CD4-positive, alpha-beta T cell (primary cell): Measurements from ENCODE around the gene ARHGAP31. TPM values are rescaled to one million over a fixed set of nuclear protein-coding genes. Genes with fewer than 3 reads are reported as not detected.
A peak's percentile ranks its signal among the peaks of the same experiment; 100 is the strongest.

Experiments
- ATAC-seq: fragments of 200-7000 bp; cut with Tn5 transposase; one replicate; pipeline ENCODE4 v1.10.0; 2022; ENCODE audit warnings: mild to moderate bottlenecking; ENCODE audit not compliant: poor library complexity
- CTCF ChIA-PET: fragments of 350-600 bp; sonication (Branson Sonifier 250); formaldehyde crosslinking; loops from one replicate; lab custom pipeline; 2021; ENCODE audit warnings: antibody characterized with exemption, inconsistent platforms; lab: Charles Lee
- POLR2A ChIA-PET: fragments of 350-600 bp; sonication (Branson Sonifier 250); formaldehyde crosslinking; loops from one replicate; lab custom pipeline; 2021; ENCODE audit warnings: antibody characterized with exemption, inconsistent platforms; lab: Charles Lee
- DNase-seq, 14 experiments: peaks; one replicate each; pipeline ENCODE4 v3.0.0-alpha.2; 2013 to 2020; ENCODE audit warnings: mixed read lengths in 2 of 14
- H3K27ac ChIP-seq, 2 donors: one replicate each; pipeline versions ENCODE4 v1.5.1 to v1.7.0; 2013; ENCODE audit warnings: low read length in 2 of 2, low read depth in 1 of 2, mild to moderate bottlenecking in 1 of 2
- H3K27me3 ChIP-seq, 2 experiments: 1 replicate in 1 of 2; 2 replicates in 1 of 2; pipeline versions ENCODE4 v1.6.1 to v1.7.0; 2013; ENCODE audit warnings: low read length in 2 of 2, control low read depth in 1 of 2, mild to moderate bottlenecking in 1 of 2, moderate library complexity in 1 of 2; ENCODE audit not compliant: insufficient read depth in 2 of 2, control insufficient read depth in 1 of 2
- H3K36me3 ChIP-seq: one replicate; pipeline ENCODE4 v1.6.1; 2013; ENCODE audit warnings: low read length, control low read depth; ENCODE audit not compliant: insufficient read depth
- H3K4me1 ChIP-seq: one replicate; pipeline ENCODE4 v1.6.1; 2013; ENCODE audit warnings: low read length, control low read depth; ENCODE audit not compliant: insufficient read depth
- H3K4me3 ChIP-seq: one replicate; pipeline ENCODE4 v1.5.1; 2013; ENCODE audit warnings: mild to moderate bottlenecking, low read length, moderate library complexity
- H3K9me3 ChIP-seq, 2 experiments: 1 replicate in 1 of 2; 2 replicates in 1 of 2; pipeline versions ENCODE4 v1.6.1 to v1.7.0; 2013; ENCODE audit warnings: low read length in 2 of 2, mild to moderate bottlenecking in 2 of 2, control low read depth in 1 of 2, moderate library complexity in 1 of 2; ENCODE audit not compliant: control insufficient read depth in 1 of 2, insufficient read depth in 1 of 2
- H3K27ac Mint-ChIP-seq: one replicate; pipeline ENCODE4 v1.8.0; 2020; ENCODE audit warnings: mixed read lengths
- H3K27me3 Mint-ChIP-seq: one replicate; pipeline ENCODE4 v1.8.0; 2021; ENCODE audit warnings: mixed read lengths
- H3K36me3 Mint-ChIP-seq: one replicate; pipeline ENCODE4 v1.8.0; 2021; ENCODE audit warnings: low read depth, mixed read lengths
- H3K4me1 Mint-ChIP-seq: one replicate; pipeline ENCODE4 v1.8.0; 2021; ENCODE audit warnings: low read depth, mixed read lengths
- H3K4me3 Mint-ChIP-seq: one replicate; pipeline ENCODE4 v1.8.0; 2020; ENCODE audit warnings: mild to moderate bottlenecking, mixed read lengths
- H3K9me3 Mint-ChIP-seq: one replicate; pipeline ENCODE4 v1.8.0; 2020; ENCODE audit warnings: mixed read lengths
- intact Hi-C, 2 experiments: fragments of 100-400 bp; cut with DNase I in 1 of 2; cut with micrococcal nuclease in 1 of 2; formaldehyde crosslinking; loops; one replicate each; pipeline versions ENCODE4 v1.15.1 to v1.9.0; 2023 to 2025; cut with DNase I, micrococcal nuclease
- total RNA-seq, 174 experiments: library from RNA in 2 of 174; stranded (reverse) in 2 of 174; gene quantifications; one replicate each; pipeline ENCODE4 v1.2.3 and lab custom pipeline; 2021 to 2026
- TF ChIP-seq, protein P1 (sequence below): fragments of 200-600 bp; IDR thresholded peaks from one replicate; pipeline ENCODE4 v1.8.0; 2022; ENCODE audit warnings: antibody characterized with exemption, mild to moderate bottlenecking

The ARHGAP31 gene
- total RNA-seq, 2 experiments from 2014 or later = 2.4 to 2.9 TPM

DNA sequence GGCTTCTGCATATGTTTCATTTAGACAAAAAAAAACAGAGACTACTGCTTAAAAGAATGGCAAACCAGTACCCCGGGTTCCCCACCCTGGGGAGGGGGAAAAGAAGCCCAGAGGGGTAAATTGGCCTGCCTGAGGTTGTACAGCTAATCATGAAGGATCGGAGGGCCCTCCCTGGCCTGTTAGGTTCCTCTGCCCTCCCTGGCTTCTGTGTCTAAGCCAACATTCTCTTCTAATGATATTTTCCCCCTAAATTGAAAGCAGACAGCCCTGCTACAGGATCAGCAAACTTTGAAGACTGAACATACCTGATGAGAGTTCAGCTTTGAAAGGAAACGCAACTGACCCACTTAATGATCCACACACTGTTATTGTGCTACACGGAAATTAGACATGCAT, 2.5 kb downstream of the ARHGAP31 start:
- Mint-ChIP-seq H3K27me3 (no peaks in the 10 kb centered on the region), H3K9me3 (no peaks in the 10 kb centered on the region), H3K27ac (peak overlapping the region; percentile 100), H3K4me1 (peaks cover 66% of the 10 kb centered on the region), H3K4me3 (peak overlapping the region; percentile 84), H3K36me3 (peaks cover 22% of the 10 kb centered on the region)
- no peak overlapping the region for H3K4me3 ChIP-seq
- DNase-seq (no peak), ATAC-seq (no peak)
- no peak overlapping the region for H3K27ac ChIP-seq
- intact Hi-C loops = loop anchor here (2.0 to 10.0 kb wide), 3 partner anchors 26 to 788 kb away; partner anchors contain the start of genes POGLUT1 (in 1 of the 2) and TMEM39A (in 1 of the 2)
- H3K27me3 ChIP-seq = no peaks in the 10 kb centered on the region
- ChIA-PET CTCF (interaction anchor here (1.3 to 3.9 kb wide), 3 partner anchors 50 to 56 kb away, joined by 3 to 19 read pairs (median 11); partner anchors contain the start of gene B4GALT4), POLR2A (interaction anchor here (1.0 to 5.3 kb wide), 2 partner anchors 26 to 201 kb away, joined by 3 to 68 read pairs; partner anchors contain the start of gene TIMMDC1)
- H3K36me3 ChIP-seq = no peaks in the 10 kb centered on the region
- H3K4me1 ChIP-seq = peaks cover 64% of the 10 kb centered on the region
- H3K9me3 ChIP-seq = no peaks in the 10 kb centered on the region
- TF ChIP-seq, protein P1, sequence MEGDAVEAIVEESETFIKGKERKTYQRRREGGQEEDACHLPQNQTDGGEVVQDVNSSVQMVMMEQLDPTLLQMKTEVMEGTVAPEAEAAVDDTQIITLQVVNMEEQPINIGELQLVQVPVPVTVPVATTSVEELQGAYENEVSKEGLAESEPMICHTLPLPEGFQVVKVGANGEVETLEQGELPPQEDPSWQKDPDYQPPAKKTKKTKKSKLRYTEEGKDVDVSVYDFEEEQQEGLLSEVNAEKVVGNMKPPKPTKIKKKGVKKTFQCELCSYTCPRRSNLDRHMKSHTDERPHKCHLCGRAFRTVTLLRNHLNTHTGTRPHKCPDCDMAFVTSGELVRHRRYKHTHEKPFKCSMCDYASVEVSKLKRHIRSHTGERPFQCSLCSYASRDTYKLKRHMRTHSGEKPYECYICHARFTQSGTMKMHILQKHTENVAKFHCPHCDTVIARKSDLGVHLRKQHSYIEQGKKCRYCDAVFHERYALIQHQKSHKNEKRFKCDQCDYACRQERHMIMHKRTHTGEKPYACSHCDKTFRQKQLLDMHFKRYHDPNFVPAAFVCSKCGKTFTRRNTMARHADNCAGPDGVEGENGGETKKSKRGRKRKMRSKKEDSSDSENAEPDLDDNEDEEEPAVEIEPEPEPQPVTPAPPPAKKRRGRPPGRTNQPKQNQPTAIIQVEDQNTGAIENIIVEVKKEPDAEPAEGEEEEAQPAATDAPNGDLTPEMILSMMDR = no peak

DNA sequence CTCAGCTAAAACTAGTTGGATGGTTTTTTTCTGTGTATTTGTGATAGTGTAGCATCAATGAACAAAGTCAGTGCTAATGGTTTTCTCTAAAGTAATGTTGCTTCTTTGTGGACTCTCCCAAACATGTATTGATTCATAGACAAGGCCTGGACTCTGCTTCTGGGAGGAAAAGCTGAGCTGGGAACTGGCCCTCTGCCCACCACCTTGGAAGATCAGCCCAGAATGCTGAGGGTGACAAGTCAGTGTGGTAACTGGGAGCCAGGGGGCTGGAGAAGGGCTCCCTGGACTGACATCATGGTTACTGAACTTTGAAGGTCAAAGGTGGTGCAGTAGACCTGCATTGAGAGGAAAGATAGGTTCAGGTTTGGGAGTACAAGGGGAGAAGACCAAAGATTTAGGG, 3.0 kb downstream of the ARHGAP31 start:
- Histone ChIP-seq H3K36me3 (no peaks in the 10 kb centered on the region), H3K4me3 (no peak overlapping the region), H3K27ac (no peak overlapping the region), H3K9me3 (no peaks in the 10 kb centered on the region), H3K27me3 (no peaks in the 10 kb centered on the region), H3K4me1 (peaks cover 60% of the 10 kb centered on the region)
- H3K4me1 Mint-ChIP-seq = peaks cover 70% of the 10 kb centered on the region
- no peak for ATAC-seq
- DNase-seq = no peak
- TF ChIP-seq, protein P1 = no peak
- H3K9me3 Mint-ChIP-seq = no peaks in the 10 kb centered on the region
- H3K4me3 Mint-ChIP-seq = peak overlapping the region; percentile 84
- intact Hi-C loops = loop anchor here (2.0 to 10.0 kb wide), 3 partner anchors 26 to 788 kb away; partner anchors contain the start of genes POGLUT1 (in 1 of the 2) and TMEM39A (in 1 of the 2)
- H3K36me3 Mint-ChIP-seq = peaks cover 22% of the 10 kb centered on the region
- POLR2A ChIA-PET = interaction anchor here (0.9 to 5.3 kb wide), 4 partner anchors 25 to 201 kb away, joined by 3 to 68 read pairs (median 3); partner anchors contain the start of gene TIMMDC1
- peak overlapping the region; percentile 100 for H3K27ac Mint-ChIP-seq
- CTCF ChIA-PET = interaction anchor here (0.9 to 3.9 kb wide), 4 partner anchors 11 to 56 kb away, joined by 3 to 19 read pairs (median 7); partner anchors contain the start of gene B4GALT4
- H3K27me3 Mint-ChIP-seq = no peaks in the 10 kb centered on the region

DNA sequence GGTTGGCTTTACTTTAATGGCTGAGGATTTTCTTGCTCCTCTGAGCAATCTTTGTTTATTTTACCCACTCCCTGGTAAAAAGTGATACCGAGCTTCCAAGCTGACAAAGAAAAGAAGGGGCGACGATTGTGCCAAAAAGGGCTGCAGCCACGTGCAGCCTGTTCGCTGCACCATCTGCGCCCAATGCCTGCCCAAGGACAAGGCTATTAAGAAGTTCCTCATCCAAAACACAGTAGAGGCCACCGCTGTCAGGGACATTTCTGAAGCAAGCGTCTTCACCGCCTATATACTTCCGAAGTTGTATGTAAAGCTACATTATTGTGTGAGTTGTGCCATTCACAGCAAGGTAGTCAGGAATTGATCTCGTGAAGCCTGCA, 4.4 kb downstream of the ARHGAP31 start:
- POLR2A ChIA-PET = interaction anchor here (0.5 to 1.1 kb wide), 2 partner anchors 58 to 137 kb away, joined by 3 to 4 read pairs; partner anchors contain the start of gene B4GALT4
- Mint-ChIP-seq H3K27ac (peak overlapping the region; percentile 54), H3K36me3 (peaks cover 13% of the 10 kb centered on the region), H3K9me3 (no peaks in the 10 kb centered on the region), H3K4me1 (peaks cover 57% of the 10 kb centered on the region), H3K4me3 (no peak overlapping the region), H3K27me3 (no peaks in the 10 kb centered on the region)
- no peaks in the 10 kb centered on the region for H3K9me3 ChIP-seq
- intact Hi-C loops = loop anchor here (10.0 kb wide), 2 partner anchors 166 to 786 kb away; partner anchors contain the start of genes POGLUT1 (in 1 of the 2) and TMEM39A (in 1 of the 2)
- ATAC-seq (no peak), DNase-seq (no peak)
- peaks cover 48% of the 10 kb centered on the region for H3K4me1 ChIP-seq
- no peaks in the 10 kb centered on the region for H3K36me3 ChIP-seq
- TF ChIP-seq, protein P1 = no peak
- no peaks in the 10 kb centered on the region for H3K27me3 ChIP-seq
- no peak overlapping the region for H3K27ac ChIP-seq
- CTCF ChIA-PET = interaction anchor here (3.1 kb wide), 1 partner anchor 54 kb away, joined by 11 read pairs; no protein-coding TSS in a partner anchor
- no peak overlapping the region for H3K4me3 ChIP-seq
